H1 (cell line): Measurements from ENCODE around the gene RNF128. TPM values are rescaled to one million over a fixed set of nuclear protein-coding genes. Genes with fewer than 3 reads are reported as not detected.

Source experiments
- CBX8 ChIP-seq: fragments of 300-800, 300-1000 bp; sonication (generic); IDR thresholded peaks from 2 replicates; pipeline ENCODE4 v1.7.1; 2016; ENCODE audit warnings: low read depth, low read length, borderline replicate concordance
- GABPA ChIP-seq: IDR thresholded peaks from 2 replicates; pipeline ENCODE4 v1.6.1; 2011; ENCODE audit warnings: mild to moderate bottlenecking, low read length, moderate library complexity, borderline replicate concordance; ENCODE audit not compliant: insufficient read depth
- JUN ChIP-seq: IDR thresholded peaks from 2 replicates; pipeline ENCODE4 v1.6.1; 2011; ENCODE audit warnings: low read depth, mild to moderate bottlenecking, improper control_type of control experiment, low read length
- KDM1A ChIP-seq: fragments of 200-600, 300-600 bp; sonication (generic); IDR thresholded peaks from 2 replicates; pipeline ENCODE4 v1.7.1; 2016; ENCODE audit warnings: mild to moderate bottlenecking, low read length, borderline replicate concordance
- KDM4A ChIP-seq: IDR thresholded peaks from one replicate; pipeline ENCODE4 v1.7.1; 2012; ENCODE audit warnings: low read depth, mild to moderate bottlenecking, moderate library complexity, low read length, inconsistent platforms; ENCODE audit not compliant: severe bottlenecking
- KDM5A ChIP-seq: fragments of 200-600 bp; IDR thresholded peaks from 2 replicates; pipeline ENCODE4 v1.7.1; 2012; ENCODE audit warnings: mild to moderate bottlenecking, low read length, inconsistent platforms, mixed read lengths
- NANOG ChIP-seq: IDR thresholded peaks from 2 replicates; pipeline ENCODE4 v1.6.1; 2011; ENCODE audit warnings: low read length, low read depth, mild to moderate bottlenecking, inconsistent platforms; ENCODE audit not compliant: insufficient read depth, poor library complexity, severe bottlenecking
- NRF1 ChIP-seq: IDR thresholded peaks from 2 replicates; pipeline ENCODE4 v1.6.1; 2011; ENCODE audit warnings: mild to moderate bottlenecking, low read depth, low read length, improper control_type of control experiment
- POLR2A ChIP-seq, 2 experiments: IDR thresholded peaks; 1 replicate in 1 of 2; 2 replicates in 1 of 2; pipeline ENCODE4 v1.6.1; 2011; ENCODE audit warnings: low read depth in 2 of 2, low read length in 2 of 2, mild to moderate bottlenecking in 2 of 2; ENCODE audit errors: control extremely low read depth in 1 of 2
- SAP30 ChIP-seq: fragments of 300-600 bp; sonication (generic); IDR thresholded peaks from 2 replicates; pipeline ENCODE4 v1.7.1; 2012; ENCODE audit warnings: low read length, moderate library complexity, mild to moderate bottlenecking, inconsistent platforms; ENCODE audit not compliant: insufficient read depth, insufficient replicate concordance
- SP1 ChIP-seq: IDR thresholded peaks from 2 replicates; pipeline ENCODE4 v1.6.1; 2011; ENCODE audit warnings: low read depth, low read length
- SRF ChIP-seq: IDR thresholded peaks from 2 replicates; pipeline ENCODE4 v1.6.1; 2011; ENCODE audit warnings: mild to moderate bottlenecking, low read depth, low read length, moderate library complexity
- polyA plus RNA-seq, 7 experiments: library from polyadenylated mRNA; depleted of rRNA in 3 of 7; stranded (reverse) in 5 of 7; unstranded in 2 of 7; fragments of >200 nt in 5 of 7; fragments of 200-250 nt in 2 of 7; gene quantifications; 1 replicate in 5 of 7; 2 replicates in 1 of 7; 4 replicates in 1 of 7; pipeline versions ENCODE4 v1.2.1 to v1.2.3, GENCODE V29; 2011 to 2013; ENCODE audit warnings: missing spikeins in 2 of 7, mixed read lengths in 2 of 7
- total RNA-seq: library from RNA; stranded (reverse); fragmentation: NEBNext Ultra II Directional; extraction: Animal tissue kit (Norgen Biotek cat#: 25700); gene quantifications from 2 replicates; pipeline ENCODE4 v1.2.1, GENCODE V29; 2021
- TF ChIP-seq, protein P1 (sequence below): fragments of 300-600 bp; sonication (generic); IDR thresholded peaks from 2 replicates; pipeline ENCODE4 v1.7.1; 2012; ENCODE audit warnings: low read length, moderate library complexity, mild to moderate bottlenecking, inconsistent platforms; ENCODE audit not compliant: insufficient replicate concordance

Gene RNF128
- total and polyA plus RNA-seq, 2 of the 8 experiments (the other 6 are each of a cell fraction or from before 2014, with no cell fraction given), result 0.74 to 2.0 TPM

GRCh38 chrX:106742193-106742592, 15.7 kb downstream of the RNF128 start (continued):
- TF ChIP-seq, protein P1, sequence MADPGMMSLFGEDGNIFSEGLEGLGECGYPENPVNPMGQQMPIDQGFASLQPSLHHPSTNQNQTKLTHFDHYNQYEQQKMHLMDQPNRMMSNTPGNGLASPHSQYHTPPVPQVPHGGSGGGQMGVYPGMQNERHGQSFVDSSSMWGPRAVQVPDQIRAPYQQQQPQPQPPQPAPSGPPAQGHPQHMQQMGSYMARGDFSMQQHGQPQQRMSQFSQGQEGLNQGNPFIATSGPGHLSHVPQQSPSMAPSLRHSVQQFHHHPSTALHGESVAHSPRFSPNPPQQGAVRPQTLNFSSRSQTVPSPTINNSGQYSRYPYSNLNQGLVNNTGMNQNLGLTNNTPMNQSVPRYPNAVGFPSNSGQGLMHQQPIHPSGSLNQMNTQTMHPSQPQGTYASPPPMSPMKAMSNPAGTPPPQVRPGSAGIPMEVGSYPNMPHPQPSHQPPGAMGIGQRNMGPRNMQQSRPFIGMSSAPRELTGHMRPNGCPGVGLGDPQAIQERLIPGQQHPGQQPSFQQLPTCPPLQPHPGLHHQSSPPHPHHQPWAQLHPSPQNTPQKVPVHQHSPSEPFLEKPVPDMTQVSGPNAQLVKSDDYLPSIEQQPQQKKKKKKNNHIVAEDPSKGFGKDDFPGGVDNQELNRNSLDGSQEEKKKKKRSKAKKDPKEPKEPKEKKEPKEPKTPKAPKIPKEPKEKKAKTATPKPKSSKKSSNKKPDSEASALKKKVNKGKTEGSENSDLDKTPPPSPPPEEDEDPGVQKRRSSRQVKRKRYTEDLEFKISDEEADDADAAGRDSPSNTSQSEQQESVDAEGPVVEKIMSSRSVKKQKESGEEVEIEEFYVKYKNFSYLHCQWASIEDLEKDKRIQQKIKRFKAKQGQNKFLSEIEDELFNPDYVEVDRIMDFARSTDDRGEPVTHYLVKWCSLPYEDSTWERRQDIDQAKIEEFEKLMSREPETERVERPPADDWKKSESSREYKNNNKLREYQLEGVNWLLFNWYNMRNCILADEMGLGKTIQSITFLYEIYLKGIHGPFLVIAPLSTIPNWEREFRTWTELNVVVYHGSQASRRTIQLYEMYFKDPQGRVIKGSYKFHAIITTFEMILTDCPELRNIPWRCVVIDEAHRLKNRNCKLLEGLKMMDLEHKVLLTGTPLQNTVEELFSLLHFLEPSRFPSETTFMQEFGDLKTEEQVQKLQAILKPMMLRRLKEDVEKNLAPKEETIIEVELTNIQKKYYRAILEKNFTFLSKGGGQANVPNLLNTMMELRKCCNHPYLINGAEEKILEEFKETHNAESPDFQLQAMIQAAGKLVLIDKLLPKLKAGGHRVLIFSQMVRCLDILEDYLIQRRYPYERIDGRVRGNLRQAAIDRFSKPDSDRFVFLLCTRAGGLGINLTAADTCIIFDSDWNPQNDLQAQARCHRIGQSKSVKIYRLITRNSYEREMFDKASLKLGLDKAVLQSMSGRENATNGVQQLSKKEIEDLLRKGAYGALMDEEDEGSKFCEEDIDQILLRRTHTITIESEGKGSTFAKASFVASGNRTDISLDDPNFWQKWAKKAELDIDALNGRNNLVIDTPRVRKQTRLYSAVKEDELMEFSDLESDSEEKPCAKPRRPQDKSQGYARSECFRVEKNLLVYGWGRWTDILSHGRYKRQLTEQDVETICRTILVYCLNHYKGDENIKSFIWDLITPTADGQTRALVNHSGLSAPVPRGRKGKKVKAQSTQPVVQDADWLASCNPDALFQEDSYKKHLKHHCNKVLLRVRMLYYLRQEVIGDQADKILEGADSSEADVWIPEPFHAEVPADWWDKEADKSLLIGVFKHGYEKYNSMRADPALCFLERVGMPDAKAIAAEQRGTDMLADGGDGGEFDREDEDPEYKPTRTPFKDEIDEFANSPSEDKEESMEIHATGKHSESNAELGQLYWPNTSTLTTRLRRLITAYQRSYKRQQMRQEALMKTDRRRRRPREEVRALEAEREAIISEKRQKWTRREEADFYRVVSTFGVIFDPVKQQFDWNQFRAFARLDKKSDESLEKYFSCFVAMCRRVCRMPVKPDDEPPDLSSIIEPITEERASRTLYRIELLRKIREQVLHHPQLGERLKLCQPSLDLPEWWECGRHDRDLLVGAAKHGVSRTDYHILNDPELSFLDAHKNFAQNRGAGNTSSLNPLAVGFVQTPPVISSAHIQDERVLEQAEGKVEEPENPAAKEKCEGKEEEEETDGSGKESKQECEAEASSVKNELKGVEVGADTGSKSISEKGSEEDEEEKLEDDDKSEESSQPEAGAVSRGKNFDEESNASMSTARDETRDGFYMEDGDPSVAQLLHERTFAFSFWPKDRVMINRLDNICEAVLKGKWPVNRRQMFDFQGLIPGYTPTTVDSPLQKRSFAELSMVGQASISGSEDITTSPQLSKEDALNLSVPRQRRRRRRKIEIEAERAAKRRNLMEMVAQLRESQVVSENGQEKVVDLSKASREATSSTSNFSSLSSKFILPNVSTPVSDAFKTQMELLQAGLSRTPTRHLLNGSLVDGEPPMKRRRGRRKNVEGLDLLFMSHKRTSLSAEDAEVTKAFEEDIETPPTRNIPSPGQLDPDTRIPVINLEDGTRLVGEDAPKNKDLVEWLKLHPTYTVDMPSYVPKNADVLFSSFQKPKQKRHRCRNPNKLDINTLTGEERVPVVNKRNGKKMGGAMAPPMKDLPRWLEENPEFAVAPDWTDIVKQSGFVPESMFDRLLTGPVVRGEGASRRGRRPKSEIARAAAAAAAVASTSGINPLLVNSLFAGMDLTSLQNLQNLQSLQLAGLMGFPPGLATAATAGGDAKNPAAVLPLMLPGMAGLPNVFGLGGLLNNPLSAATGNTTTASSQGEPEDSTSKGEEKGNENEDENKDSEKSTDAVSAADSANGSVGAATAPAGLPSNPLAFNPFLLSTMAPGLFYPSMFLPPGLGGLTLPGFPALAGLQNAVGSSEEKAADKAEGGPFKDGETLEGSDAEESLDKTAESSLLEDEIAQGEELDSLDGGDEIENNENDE, result no peak
- TF ChIP-seq JUN, result no peak
- no peak for TF ChIP-seq CBX8
- no peak for TF ChIP-seq KDM5A
- no peak for TF ChIP-seq NANOG
- TF ChIP-seq GABPA, result no peak
- no peak for TF ChIP-seq SP1
- no peak for TF ChIP-seq KDM4A
- TF ChIP-seq NRF1, result no peak
- no peak for TF ChIP-seq SRF
- TF ChIP-seq SAP30, result no peak
- no peak for TF ChIP-seq POLR2A (IDR thresholded peaks at IDR 0.05; ENCODE audit: control extremely low read depth in 1 of 2, low read depth in 2 of 2, low read length in 2 of 2)
- no peak for TF ChIP-seq KDM1A
